H1 (cell line): ENCODE measurements around the gene WDR4. TPM values are rescaled to one million over a fixed set of nuclear protein-coding genes. Genes with fewer than 3 reads are reported as not detected.
A peak's percentile ranks its signal among the peaks of the same experiment; 100 is the strongest.

Experiments
- CTCF ChIA-PET: fragments of 300-600 bp; sonication (Branson Sonifier 250); formaldehyde crosslinking; loops from one replicate; lab custom pipeline; 2021; ENCODE audit not compliant: partially characterized antibody; lab: Charles Lee
- POLR2A ChIA-PET: fragments of 300-600 bp; sonication (Branson Sonifier 250); formaldehyde crosslinking; loops from one replicate; lab custom pipeline; 2021; ENCODE audit warnings: inconsistent platforms; ENCODE audit not compliant: partially characterized antibody; lab: Charles Lee
- DNase-seq, 2 experiments: peaks; one replicate each; pipeline versions ENCODE4 v3.0.0 to v3.0.0-alpha.2; 2010 to 2022; ENCODE audit warnings: low spot score in 2 of 2, low read depth in 1 of 2, mixed read lengths in 1 of 2
- FAIRE-seq: peaks from 2 replicates; lab custom pipeline; 2011; peaks lifted over from hg19 to GRCh38; lab: Jason Lieb, UNC
- H2AFZ ChIP-seq: 2 replicates; pipeline ENCODE4 v1.8.1; 2012; ENCODE audit warnings: low read length, inconsistent platforms
- H2AK5ac ChIP-seq: 2 replicates; pipeline ENCODE4 v1.6.1; 2013; ENCODE audit warnings: low read depth, low read length
- H2BK120ac ChIP-seq: replicated peaks from 2 replicates; pipeline ENCODE3; 2013; ENCODE audit warnings: low read depth, low read length, inconsistent platforms
- H2BK12ac ChIP-seq: 2 replicates; pipeline ENCODE4 v1.6.1; 2013; ENCODE audit warnings: low read depth, low read length
- H2BK15ac ChIP-seq: 2 replicates; pipeline ENCODE4 v1.6.1; 2013; ENCODE audit warnings: low read length
- H2BK20ac ChIP-seq: 2 replicates; pipeline ENCODE4 v1.6.1; 2013; ENCODE audit warnings: low read length
- H2BK5ac ChIP-seq: 2 replicates; pipeline ENCODE4 v1.6.1; 2013; ENCODE audit warnings: low read depth, low read length
- H3K14ac ChIP-seq: 2 replicates; pipeline ENCODE4 v1.6.1; 2013; ENCODE audit warnings: inconsistent platforms; ENCODE audit not compliant: insufficient read length
- H3K18ac ChIP-seq: 2 replicates; pipeline ENCODE4 v1.6.1; 2013; ENCODE audit warnings: low read length; ENCODE audit errors: extremely low read depth
- H3K23ac ChIP-seq: 2 replicates; pipeline ENCODE4 v1.6.1; 2013; ENCODE audit warnings: inconsistent platforms; ENCODE audit not compliant: insufficient read length
- H3K23me2 ChIP-seq: 2 replicates; pipeline ENCODE4 v1.6.1; 2013; ENCODE audit warnings: low read depth, low read length
- H3K27ac ChIP-seq: 2 replicates; pipeline ENCODE4 v1.6.1; 2011; ENCODE audit warnings: low read depth, low read length, inconsistent platforms
- H3K27me3 ChIP-seq, 4 experiments: replicated peaks in 1 of 4; 1 replicate in 1 of 4; 2 replicates in 3 of 4; pipeline versions ENCODE4 v1.6.1 to v1.8.1; 2011 to 2013; ENCODE audit warnings: low read length in 3 of 4, mild to moderate bottlenecking in 3 of 4, inconsistent platforms in 2 of 4, mixed read lengths in 2 of 4, moderate library complexity in 1 of 4; ENCODE audit not compliant: control insufficient read depth in 3 of 4, insufficient read depth in 3 of 4; ENCODE audit errors: extremely low read depth in 1 of 4
- H3K36me3 ChIP-seq, 4 experiments: 2 replicates each; pipeline versions ENCODE4 v1.6.1 to v1.8.1; 2011 to 2013; ENCODE audit warnings: mild to moderate bottlenecking in 4 of 4, low read length in 3 of 4, moderate library complexity in 2 of 4, control low read depth in 1 of 4, inconsistent platforms in 1 of 4; ENCODE audit not compliant: insufficient read depth in 4 of 4, control insufficient read depth in 2 of 4
- H3K4ac ChIP-seq: replicated peaks from 2 replicates; pipeline ENCODE3; 2013; ENCODE audit warnings: low read length, low read depth, mixed read lengths, inconsistent platforms; ENCODE audit not compliant: insufficient read length
- H3K4me1 ChIP-seq, 4 experiments: replicated peaks in 1 of 4; 1 replicate in 1 of 4; 2 replicates in 3 of 4; pipeline versions ENCODE4 v1.6.1 to v1.8.1; 2011 to 2013; ENCODE audit warnings: low read length in 3 of 4, inconsistent platforms in 2 of 4, mixed read lengths in 1 of 4; ENCODE audit not compliant: insufficient read depth in 4 of 4, control insufficient read depth in 3 of 4
- H3K4me2 ChIP-seq, 2 experiments: 2 replicates each; pipeline versions ENCODE4 v1.6.1 to v1.8.1; 2011 to 2013; ENCODE audit warnings: low read depth in 2 of 2, low read length in 2 of 2, control low read depth in 1 of 2, inconsistent platforms in 1 of 2, mild to moderate bottlenecking in 1 of 2; ENCODE audit not compliant: insufficient read depth in 1 of 2
- H3K4me3 ChIP-seq, 4 experiments: fragments of 200-600, 300-600 bp in 1 of 4; sonication (generic), shearing (Covaris generic), sonication (Bioruptor Twin) in 1 of 4; 2 replicates each; pipeline versions ENCODE4 v1.5.1 to v1.8.1; 2011 to 2016; ENCODE audit warnings: low read length in 4 of 4, low read depth in 3 of 4, control low read depth in 2 of 4, inconsistent platforms in 2 of 4, mild to moderate bottlenecking in 2 of 4, mixed read lengths in 1 of 4, moderate library complexity in 1 of 4; ENCODE audit not compliant: insufficient read depth in 2 of 4; ENCODE audit errors: extremely low read depth in 1 of 4
- H3K56ac ChIP-seq: replicated peaks from 2 replicates; pipeline ENCODE3; 2013; ENCODE audit warnings: low read depth, mild to moderate bottlenecking, mixed read lengths, low read length, inconsistent platforms; ENCODE audit not compliant: insufficient read length
- H3K79me1 ChIP-seq: 2 replicates; pipeline ENCODE4 v1.6.1; 2013; ENCODE audit warnings: low read depth, low read length, control low read depth
- H3K79me2 ChIP-seq, 2 experiments: 2 replicates each; pipeline versions ENCODE4 v1.6.1 to v1.8.1; 2012 to 2013; ENCODE audit warnings: low read length in 2 of 2, mild to moderate bottlenecking in 2 of 2, inconsistent platforms in 1 of 2; ENCODE audit not compliant: insufficient read depth in 2 of 2, control insufficient read depth in 1 of 2
- H3K9ac ChIP-seq, 4 experiments: replicated peaks in 1 of 4; 1 replicate in 1 of 4; 2 replicates in 3 of 4; pipeline versions ENCODE4 v1.6.1 to v1.8.1; 2011 to 2013; ENCODE audit warnings: low read depth in 3 of 4, low read length in 3 of 4, control low read depth in 2 of 4, mild to moderate bottlenecking in 2 of 4, moderate library complexity in 2 of 4, inconsistent platforms in 1 of 4; ENCODE audit errors: extremely low read depth in 1 of 4
- H3K9me3 ChIP-seq, 2 experiments: 2 replicates each; pipeline versions ENCODE4 v1.6.1 to v1.8.1; 2012 to 2013; ENCODE audit warnings: mild to moderate bottlenecking in 2 of 2, moderate library complexity in 2 of 2, control low read depth in 1 of 2, inconsistent platforms in 1 of 2, low read depth in 1 of 2, low read length in 1 of 2, mixed read lengths in 1 of 2; ENCODE audit not compliant: insufficient read depth in 2 of 2
- H4K20me1 ChIP-seq, 2 experiments: replicated peaks in 1 of 2; 2 replicates each; pipeline versions ENCODE3 to v1.8.1; 2011 to 2013; ENCODE audit warnings: inconsistent platforms in 2 of 2, low read length in 2 of 2, mild to moderate bottlenecking in 1 of 2; ENCODE audit not compliant: insufficient read depth in 2 of 2, control insufficient read depth in 1 of 2
- H4K5ac ChIP-seq: 2 replicates; pipeline ENCODE4 v1.6.1; 2013; ENCODE audit warnings: low read length, low read depth, mixed read lengths, inconsistent platforms; ENCODE audit not compliant: insufficient read length
- H4K8ac ChIP-seq: 2 replicates; pipeline ENCODE4 v1.8.0; 2013; ENCODE audit warnings: mild to moderate bottlenecking, moderate library complexity, low read length, inconsistent platforms; ENCODE audit not compliant: insufficient read depth; ENCODE audit errors: extremely low read depth
- H4K91ac ChIP-seq: replicated peaks from 2 replicates; pipeline ENCODE3; 2013; ENCODE audit warnings: low read length, mixed read lengths, inconsistent platforms; ENCODE audit not compliant: insufficient read length
- EZH2 ChIP-seq: fragments of 200-600 bp; sonication (generic); IDR thresholded peaks from 2 replicates; pipeline ENCODE4 v1.7.1; 2012; ENCODE audit warnings: low read depth, mild to moderate bottlenecking, moderate library complexity, low read length, inconsistent platforms; ENCODE audit not compliant: severe bottlenecking
- POLR2AphosphoS5 ChIP-seq: IDR thresholded peaks from 2 replicates; pipeline ENCODE4 v1.6.1; 2011; ENCODE audit warnings: low read depth, low read length
- WGBS, 2 experiments: shearing (Covaris generic) in 1 of 2; methylation state at CpG; one replicate each; pipeline versions ENCODE4 v1.1.6 to v1.1.7; 2013 to 2015; ENCODE audit warnings: low lambda C conversion rate in 2 of 2, mixed read lengths in 2 of 2, inconsistent platforms in 1 of 2, low coverage in 1 of 2, missing lambda C conversion rate in 1 of 2; ENCODE audit not compliant: insufficient replicate concordance in 2 of 2, insufficient coverage in 1 of 2, insufficient read length in 1 of 2; ENCODE audit errors: extremely low coverage in 1 of 2, missing lambda C conversion rate in 1 of 2; 5-methylcytosine and 5-hydroxymethylcytosine counted together
- polyA plus RNA-seq, 7 experiments: library from polyadenylated mRNA; depleted of rRNA in 3 of 7; stranded (reverse) in 5 of 7; unstranded in 2 of 7; fragments of >200 nt in 5 of 7; fragments of 200-250 nt in 2 of 7; gene quantifications; 1 replicate in 5 of 7; 2 replicates in 1 of 7; 4 replicates in 1 of 7; pipeline versions ENCODE4 v1.2.1 to v1.2.3, GENCODE V29; 2011 to 2013; ENCODE audit warnings: missing spikeins in 2 of 7, mixed read lengths in 2 of 7
- total RNA-seq: library from RNA; stranded (reverse); fragmentation: NEBNext Ultra II Directional; extraction: Animal tissue kit (Norgen Biotek cat#: 25700); gene quantifications from 2 replicates; pipeline ENCODE4 v1.2.1, GENCODE V29; 2021

Gene WDR4
- total and polyA plus RNA-seq, 2 of the 8 experiments (the other 6 are each of a cell fraction or from before 2014, with no cell fraction given) = 28.9 to 47.8 TPM

DNA sequence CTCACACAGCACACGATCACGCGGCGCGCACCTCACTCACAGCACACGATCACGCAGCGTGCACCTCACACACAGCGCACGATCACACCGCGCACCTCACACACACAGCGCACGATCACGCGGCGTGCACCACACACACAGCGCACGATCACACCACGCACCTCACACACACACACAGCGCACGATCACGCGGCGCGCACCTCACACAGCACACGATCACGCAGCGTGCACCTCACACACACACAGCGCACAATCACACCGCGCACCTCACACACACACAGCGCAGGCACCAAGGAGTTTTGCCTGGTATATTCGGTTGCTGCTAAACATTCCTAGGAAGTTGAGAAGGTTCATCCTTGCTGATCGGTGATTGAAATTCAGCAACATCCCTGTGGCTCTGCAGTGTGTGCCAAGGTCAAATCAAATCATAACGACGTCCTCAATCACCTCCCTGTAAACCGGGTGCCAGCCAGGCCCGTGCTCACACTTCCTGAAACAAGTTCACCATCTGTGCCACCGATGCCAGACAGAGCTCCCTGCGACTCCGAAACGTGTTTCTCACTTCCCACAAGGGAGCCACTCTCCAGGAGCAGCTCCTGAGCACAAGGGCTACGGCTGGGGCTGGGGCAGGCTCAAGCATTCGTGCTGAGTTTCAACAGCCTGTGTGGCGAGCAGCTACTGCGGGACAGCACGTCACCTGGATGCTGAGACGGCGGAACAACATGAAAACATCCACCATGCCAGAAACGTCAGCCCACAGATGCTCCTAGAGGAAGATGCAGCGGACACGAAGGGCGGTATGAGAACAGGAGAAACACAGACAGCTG, 30.2 kb downstream of the WDR4 start:
- ChIA-PET POLR2A (interaction anchor here (0.9 to 1.8 kb wide), 6 partner anchors 10 to 29 kb away, joined by 5 to 11 read pairs (median 5); no protein-coding TSS in a partner anchor), CTCF (interaction anchor here (0.7 to 2.5 kb wide), 3 partner anchors 10 to 16 kb away, joined by 3 to 10 read pairs (median 3); no protein-coding TSS in a partner anchor)
- Histone ChIP-seq H3K27ac (no peak overlapping the region), H3K14ac (no peak overlapping the region), H2BK20ac (no peak overlapping the region), H2BK15ac (no peak overlapping the region), H3K4me3 (no peak overlapping the region), H3K9ac (no peak overlapping the region), H4K20me1 (peaks cover 16 to 41% of the 10 kb centered on the region in 2 experiments), H2BK5ac (no peak overlapping the region; the same call in 1 of the 2 replicates), H3K79me2 (peaks cover 0 to 40% of the 10 kb centered on the region in 2 experiments; a peak in 2 of 4 replicates), H3K79me1 (peaks cover 14% of the 10 kb centered on the region; the same call in 1 of the 2 replicates), H3K23ac (no peak overlapping the region), H4K8ac (no peak overlapping the region), H2BK120ac (no peak overlapping the region), H4K5ac (no peak overlapping the region), H3K4me2 (no peak overlapping the region), H3K23me2 (no peaks in the 10 kb centered on the region), H3K9me3 (no peaks in the 10 kb centered on the region), H3K56ac (no peak overlapping the region), H3K27me3 (no peaks in the 10 kb centered on the region), H4K91ac (no peak overlapping the region), H3K18ac (no peak overlapping the region), H2AFZ (no peak overlapping the region), H3K36me3 (peaks cover 30 to 78% (median 59%) of the 10 kb centered on the region in 4 experiments; a peak in 7 of 8 replicates), H3K4me1 (no peaks in the 10 kb centered on the region), H2AK5ac (no peak overlapping the region), H2BK12ac (peak overlapping the region; percentile 60; the same call in 1 of the 2 replicates), H3K4ac (no peak overlapping the region)
- no peak for FAIRE-seq
- no peak for DNase-seq
- 91% methylated on average over 54 of the region's 54 CpGs; no CpG with 5 or more reads in 1 of the 2 experiments for whole genome bisulfite sequencing, 2 experiments
- no peak for TF ChIP-seq EZH2
- TF ChIP-seq POLR2AphosphoS5 = peak; percentile 38; the same call in 1 of the 2 replicates
